Uterus (tissue), 2 donors: ENCODE measurements around the gene CYFIP1.

Experiments used
- POLR2A ChIP-seq, 2 donors: fragments of 450-650 bp; IDR thresholded peaks; one replicate each; pipeline ENCODE4 v1.6.1; 2016; ENCODE audit warnings: antibody characterized with exemption in 2 of 2, mild to moderate bottlenecking in 1 of 2, moderate library complexity in 1 of 2
- TF ChIP-seq, protein P1 (sequence below), 4 experiments: fragments of 200-600 bp in 2 of 4; fragments of 450-650 bp in 2 of 4; sonication (generic) in 2 of 4; IDR thresholded peaks; one replicate each; pipeline ENCODE4 v1.5.1; 2016 to 2019; ENCODE audit warnings: antibody characterized with exemption in 4 of 4, mild to moderate bottlenecking in 2 of 4, moderate library complexity in 1 of 4

- TF ChIP-seq, protein P1, sequence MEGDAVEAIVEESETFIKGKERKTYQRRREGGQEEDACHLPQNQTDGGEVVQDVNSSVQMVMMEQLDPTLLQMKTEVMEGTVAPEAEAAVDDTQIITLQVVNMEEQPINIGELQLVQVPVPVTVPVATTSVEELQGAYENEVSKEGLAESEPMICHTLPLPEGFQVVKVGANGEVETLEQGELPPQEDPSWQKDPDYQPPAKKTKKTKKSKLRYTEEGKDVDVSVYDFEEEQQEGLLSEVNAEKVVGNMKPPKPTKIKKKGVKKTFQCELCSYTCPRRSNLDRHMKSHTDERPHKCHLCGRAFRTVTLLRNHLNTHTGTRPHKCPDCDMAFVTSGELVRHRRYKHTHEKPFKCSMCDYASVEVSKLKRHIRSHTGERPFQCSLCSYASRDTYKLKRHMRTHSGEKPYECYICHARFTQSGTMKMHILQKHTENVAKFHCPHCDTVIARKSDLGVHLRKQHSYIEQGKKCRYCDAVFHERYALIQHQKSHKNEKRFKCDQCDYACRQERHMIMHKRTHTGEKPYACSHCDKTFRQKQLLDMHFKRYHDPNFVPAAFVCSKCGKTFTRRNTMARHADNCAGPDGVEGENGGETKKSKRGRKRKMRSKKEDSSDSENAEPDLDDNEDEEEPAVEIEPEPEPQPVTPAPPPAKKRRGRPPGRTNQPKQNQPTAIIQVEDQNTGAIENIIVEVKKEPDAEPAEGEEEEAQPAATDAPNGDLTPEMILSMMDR (IDR thresholded peaks at IDR 0.05), result no peak
- no peak for TF ChIP-seq POLR2A (IDR thresholded peaks at IDR 0.05)
Observed at GRCh38 chr15:22916606-22917350, 63.4 kb downstream of the CYFIP1 start.
